ENCODE data around the gene FAM83G.

Gene FAM83G

DNA sequence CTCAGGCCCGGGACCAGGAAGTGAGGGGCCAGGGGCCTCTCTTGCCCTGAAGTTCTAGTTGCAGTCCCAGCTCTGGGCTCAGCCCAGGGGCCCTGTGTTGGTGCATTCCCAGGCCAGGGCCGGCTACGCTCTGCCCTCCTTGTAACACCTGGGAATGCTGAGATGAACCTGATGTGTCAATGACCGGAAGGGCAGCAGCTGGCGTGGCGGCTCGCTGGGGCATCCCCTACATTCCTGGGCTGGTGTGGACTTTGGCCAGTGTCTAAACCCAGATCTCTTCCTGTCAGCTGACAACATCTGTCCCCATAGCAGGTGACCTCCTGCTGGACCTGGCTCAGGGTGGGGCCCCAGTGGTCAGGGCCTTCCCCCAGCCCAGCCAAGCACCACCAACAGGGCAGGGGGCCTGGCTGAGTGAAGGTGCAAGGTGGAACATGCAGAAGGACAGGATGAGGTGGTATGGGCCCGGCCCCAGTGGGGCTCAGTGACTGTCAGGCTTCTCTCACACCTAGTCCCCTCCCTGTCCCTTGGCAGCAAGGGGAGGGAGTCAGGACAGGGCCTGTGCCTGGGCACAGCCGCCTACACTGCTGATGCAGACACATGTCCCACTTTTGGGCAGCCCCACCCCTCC, 15.9 kb downstream of the FAM83G start:
- DNase-seq (ENCODE audit: low read depth): no peak

DNA sequence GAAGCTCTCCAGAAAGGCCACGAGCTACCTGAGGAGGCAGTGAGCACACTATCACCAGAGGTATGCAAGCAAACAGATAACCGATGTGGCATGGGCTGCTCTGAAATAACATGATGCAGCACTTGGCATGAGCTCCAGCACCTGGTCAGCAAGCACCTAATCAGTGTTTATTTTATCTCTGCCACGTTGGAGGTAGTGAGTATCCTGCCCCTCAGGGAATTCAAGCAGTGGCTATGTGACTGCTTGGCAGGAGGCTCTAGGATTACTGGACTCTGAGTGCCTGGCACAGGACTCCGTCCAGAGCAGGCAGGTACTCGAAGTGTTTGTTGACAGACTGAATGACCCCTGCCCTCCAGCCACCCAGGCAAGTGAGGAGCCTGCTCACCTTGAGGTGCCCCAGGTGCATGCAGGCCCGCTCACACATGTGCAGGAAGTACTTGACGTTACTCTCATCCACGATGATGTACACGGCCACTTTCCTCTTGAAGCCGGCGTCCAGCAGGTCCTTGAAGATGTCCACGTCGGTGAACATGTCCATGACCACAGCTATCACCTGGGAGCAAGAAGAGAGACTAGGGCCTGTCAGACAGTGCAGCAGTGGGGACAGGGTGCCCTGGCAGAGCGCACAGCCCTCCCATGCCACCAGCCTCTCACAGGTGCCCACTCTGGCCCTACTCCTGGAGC, 16.6 kb downstream of the FAM83G start:
- DNase-seq (ENCODE audit: low read depth): no peak

DNA sequence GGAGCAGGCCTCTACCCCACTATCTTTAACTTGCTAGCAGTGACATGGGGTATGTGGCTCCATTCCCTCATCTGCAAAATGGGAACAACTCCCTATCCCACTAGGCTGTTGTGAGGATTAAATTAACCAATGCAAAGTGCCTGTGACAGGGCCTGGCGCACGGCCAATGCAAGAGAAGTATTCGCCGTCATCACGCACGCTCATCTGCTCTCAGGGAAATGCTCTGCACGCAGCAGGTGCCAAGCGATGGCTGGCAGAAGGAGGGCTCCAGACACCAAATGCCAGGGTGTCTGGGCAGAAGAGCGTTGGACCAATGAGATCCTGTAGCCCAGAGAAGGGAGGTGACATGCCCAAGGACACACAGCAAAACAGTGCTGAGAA, 17.3 kb downstream of the FAM83G start:
- DNase-seq (ENCODE audit: low read depth): no peak

DNA sequence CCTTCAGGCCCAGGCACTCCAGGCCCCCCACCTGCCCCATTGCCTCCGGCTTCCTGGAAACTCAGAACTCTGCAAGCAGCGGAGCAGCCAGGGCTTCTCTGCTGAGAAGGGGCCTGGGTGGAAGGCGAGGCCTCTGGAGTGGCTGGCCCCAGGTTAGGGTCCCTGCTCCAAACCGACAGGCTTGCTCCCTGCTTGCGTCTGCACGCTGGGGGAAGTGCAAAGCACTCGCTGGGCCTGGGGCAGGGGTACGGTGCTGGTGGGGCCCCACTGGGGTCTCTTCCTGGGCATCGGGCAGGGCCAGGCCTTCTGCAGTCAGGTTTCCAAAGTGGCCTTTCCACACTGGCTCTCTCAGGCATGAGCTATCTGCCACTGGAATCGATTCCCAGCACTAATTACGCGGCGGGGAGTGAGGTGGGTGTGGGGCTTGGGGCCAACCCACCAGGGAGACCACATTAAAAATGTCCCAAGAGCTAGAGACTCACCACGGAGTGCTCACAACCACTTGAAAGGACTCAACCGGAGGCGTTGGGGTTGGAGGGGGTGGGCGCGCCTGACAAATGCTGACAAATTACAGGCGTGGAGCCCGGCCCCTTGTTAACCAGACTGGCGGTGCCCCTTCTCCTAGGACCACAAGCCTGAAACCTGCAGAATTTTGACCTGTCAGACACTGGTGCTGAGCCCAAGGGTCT, 17.9 kb downstream of the FAM83G start:
- no peak for DNase-seq (ENCODE audit: low read depth)

DNA sequence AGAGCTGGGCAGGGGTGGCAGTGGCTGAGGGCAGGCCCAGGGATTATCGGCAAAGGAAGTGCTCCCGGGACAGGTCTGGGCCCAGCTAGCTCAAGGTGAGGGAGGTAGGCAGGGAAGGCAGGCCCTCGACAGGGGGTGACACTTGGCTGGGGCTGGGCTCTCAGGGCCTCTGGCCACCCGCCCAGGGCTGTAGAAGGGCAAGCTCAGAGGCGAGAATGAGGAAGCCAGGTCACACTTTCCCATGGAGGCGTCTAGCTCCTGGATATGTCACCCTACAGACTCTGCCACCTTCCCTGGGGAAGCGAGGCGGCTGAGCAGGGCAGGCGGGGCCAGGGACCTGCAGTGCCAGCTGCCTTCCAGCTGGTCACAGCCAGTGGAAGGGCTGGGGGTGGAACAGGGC, 19.1 kb downstream of the FAM83G start:
- DNase-seq (ENCODE audit: low read depth): no peak

DNA sequence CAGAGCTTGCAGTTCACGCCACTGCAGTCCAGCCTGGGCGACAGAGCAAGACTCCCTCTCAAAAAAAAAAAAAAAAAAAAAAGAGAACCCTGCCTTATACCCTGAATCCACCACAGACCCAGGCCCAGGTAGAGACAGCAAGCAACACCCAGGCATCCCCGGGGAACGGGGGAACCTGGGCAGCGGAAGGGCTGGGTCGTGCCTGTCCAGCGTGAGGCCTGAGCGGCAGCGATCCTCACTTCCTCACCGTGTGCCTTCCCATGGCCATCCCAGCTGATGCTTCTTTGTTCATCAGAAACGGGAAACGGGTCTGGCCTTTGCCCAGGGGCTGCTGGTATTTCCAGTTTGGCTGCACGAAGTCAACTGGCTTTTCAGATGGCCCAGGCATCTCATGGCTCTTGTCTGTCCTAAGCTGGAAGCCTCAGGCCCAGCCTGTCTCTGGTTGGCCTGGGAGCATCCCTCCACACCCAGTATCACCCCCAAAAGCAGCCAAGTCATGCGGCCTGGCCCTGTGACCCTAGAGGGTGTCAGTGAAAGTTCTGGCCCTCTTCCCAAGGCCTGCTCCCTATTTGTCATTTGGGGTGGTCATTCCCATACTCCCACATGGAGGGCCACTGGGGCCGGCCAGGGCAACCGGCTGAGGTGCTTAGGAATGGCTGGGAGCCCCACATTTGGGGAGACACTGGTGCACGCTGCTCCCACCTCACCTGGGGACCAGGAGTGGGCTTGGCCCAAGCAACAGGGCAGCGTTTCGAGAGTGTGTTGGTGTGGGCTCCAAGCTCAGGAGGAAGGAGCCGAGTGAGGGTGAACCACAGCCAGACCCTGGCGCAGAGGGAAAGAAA, 20.1 kb downstream of the FAM83G start:
- no peak for DNase-seq (ENCODE audit: low read depth)

DNA sequence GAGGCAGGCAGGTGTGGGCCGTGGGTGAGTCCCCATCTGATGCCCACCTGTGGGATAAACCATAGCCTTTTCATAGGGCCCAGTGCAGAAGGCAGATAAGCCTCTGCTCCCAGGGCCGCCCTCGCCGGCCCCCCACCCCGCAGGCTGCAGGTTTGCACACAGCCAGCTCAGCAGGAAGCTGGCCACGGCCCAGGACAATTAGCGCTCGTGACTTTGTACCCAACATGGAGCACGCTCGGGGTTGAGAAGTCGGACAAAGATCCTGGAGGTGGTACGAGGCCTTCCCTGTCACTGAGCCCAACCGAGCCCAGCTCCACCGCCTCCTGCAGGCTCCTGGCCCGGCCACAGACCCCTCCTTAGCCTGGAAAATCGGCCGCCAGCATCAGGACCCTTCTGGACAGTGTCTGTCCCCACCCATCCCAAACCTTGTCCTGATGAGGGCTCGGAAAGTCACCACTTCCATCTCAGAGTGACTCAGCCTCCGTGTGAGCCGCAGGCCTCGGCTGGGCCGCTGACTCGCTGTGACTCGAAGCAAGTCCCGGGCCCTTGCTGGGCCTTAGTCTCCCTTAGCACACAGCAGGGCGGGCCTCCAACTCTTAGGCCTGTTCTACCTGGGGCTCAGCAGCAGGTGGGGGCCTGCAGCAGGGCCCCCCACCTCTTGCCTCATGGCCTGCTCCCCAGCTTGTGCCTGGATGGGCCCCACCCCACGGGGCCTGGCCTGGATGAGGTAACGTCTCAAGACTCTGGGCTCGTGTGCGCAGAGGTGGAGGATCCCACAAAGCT, 22.7 kb downstream of the FAM83G start:
- no peak for DNase-seq (ENCODE audit: low read depth)

DNA sequence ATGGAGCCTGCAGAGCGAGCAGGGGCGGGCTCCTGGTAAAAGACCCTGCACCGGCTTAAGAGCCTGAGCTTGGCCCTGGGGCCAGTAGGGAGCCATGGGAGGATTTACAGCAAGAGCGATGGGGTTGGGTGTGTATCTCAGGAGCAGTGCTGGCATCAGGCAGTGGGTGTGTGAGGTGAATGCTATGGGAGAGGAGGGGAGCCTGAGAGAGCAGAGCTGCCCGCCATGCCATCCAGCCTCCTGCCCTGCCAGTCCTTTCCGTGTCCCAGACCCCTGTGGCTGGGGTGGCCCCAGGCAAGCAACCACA, 23.3 kb downstream of the FAM83G start:
- DNase-seq (ENCODE audit: low read depth): no peak

DNA sequence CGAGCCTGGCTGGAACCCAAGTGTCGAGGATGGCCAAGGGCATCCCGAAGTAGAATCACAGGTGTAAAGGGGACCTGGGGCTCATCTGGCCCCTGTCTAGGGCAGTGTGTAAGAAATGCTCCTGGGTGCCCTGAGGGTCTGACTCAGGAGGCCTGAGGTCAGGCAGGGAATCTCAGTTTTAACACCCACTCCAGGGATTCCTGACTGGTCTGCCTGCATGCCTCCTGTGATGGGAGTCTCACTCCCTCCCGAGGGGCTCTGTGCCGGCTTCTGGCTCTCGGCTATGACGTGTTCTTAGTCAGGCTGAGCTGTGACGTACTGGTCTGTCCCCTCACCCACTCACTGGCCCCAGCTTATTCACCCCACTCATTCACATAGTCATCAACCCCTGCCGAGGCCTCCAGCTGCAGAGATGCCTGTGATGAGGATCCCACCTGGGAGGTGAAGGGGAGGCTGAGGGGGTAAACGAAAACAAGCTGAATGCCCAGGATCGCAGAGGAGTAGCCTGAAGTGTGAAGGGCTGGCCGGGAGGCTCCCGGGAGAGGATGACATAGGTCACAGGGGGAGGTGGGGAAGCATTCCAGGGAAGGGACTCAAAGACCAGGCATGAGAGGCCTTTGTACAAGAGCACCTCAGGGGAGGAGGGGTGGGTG, 23.8 kb downstream of the FAM83G start:
- no peak for DNase-seq (ENCODE audit: low read depth)

DNA sequence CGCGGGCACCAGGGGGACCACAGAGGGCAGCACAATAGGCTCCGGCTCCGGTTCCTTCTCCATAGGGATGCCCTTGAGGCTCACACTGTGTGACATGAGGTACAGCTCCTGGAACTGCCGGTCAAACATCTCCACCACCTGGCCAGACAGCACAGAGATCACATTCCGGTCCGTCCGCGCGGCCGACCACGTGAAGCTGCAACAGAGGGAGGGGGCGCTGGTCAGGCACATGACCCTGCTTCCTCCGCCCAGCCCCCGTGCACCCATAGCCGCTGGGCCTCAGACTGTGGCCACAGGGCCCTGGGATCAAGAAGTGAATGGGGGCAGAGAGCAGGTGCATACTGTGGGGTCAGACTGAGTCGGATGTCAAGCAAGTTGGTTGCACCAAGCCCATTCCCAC, 25.9 kb downstream of the FAM83G start:
- no peak for DNase-seq (ENCODE audit: low read depth)

DNA sequence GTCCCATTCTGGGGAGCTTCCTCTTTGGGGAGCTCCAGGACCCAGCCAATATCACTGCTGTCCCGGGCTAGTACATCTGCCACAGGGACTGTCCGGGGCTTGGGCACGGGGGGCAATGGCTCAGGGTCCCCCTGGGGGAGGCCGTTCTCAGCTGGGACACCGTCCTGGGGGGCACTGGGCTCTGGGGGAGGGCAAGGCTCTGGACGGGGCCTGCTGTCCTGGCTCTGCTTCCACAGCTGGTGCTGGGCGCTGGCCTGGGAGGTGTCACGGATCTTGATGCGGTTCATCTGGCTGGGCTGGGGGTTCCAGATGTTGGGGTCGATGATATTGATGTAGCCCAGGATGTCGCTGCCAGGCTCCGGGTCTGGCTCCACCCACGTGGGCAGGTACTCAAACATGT, 26.5 kb downstream of the FAM83G start:
- DNase-seq (ENCODE audit: low read depth): no peak

DNA sequence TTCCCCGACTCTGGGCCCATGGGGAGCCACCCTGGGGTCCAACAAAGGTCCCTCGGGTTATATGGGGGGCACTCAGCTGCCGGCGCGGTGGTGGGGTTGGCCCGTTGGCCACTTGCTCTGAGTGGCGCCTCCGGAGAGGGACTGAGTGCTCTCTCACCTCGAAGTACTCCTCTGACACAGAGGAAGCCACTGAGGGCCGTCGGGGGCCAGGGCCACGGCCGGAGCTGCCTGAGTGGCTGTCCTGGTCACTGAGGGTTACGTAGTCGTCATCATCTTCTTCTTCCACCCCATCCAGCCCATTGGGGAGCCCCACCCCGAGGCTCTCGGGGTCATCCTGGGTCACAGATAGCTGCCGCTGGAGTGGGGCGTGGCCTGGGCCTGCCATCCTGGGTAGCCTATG, 26.9 kb downstream of the FAM83G start:
- DNase-seq (ENCODE audit: low read depth): no peak

DNA sequence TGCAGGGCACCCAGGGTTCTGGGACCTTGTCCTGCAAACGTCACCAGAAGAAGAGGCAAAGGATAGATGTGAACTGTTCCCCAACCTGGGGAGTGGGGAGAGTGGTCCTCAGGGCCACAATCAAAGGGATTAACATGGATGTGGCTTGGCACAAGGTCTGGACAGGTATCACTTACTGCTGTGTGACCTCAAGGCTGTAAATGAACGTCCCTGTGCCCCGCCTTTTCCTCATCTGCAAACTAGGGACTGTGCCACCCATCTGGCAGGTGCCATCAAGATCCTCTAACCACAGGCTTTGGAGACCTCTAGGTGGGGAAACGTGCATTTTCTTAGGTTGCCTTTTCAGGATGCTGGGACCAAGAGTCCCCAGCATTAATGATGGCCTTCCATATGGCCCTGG, 27.5 kb downstream of the FAM83G start:
- no peak for DNase-seq (ENCODE audit: low read depth)

DNA sequence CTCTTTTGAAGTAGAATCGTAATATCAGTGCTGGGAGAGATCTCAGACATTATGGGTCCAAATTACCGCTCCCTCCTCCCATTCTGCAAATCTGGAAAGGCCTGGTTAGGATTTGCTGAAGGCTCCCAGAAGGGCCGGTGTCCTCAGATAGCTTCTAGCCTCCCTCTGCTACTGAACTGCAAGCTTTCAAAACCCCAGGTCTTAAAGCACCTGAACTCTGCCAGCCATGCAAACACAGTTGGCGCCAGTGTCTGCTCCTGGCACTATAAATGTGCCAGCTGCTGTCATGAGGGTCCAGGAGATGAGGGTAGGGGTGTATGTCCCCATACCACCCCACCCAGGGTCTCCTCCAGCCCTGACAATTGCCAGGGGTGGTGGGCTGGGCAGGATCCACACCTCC, 28.4 kb downstream of the FAM83G start:
- DNase-seq (ENCODE audit: low read depth): no peak

DNA sequence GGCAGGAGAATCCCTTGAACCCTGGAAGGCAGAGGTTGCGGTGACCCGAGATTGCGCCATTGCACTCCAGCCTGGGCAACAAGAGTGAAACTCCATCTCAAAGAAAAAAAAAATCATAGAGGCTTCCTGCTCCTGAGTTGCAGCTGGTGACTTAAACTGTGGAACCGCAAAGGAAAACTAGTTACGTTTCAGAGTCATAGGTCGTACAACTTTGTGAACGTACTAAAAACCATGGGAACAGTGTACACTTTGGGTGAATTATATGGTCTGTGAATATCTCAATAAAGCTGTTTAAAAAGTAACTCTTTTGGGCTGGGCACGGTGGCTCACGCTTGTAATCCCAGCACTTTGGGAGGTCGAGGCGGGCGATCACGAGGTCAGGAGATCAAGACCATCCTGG, 29.0 kb downstream of the FAM83G start:
- DNase-seq (ENCODE audit: low read depth): no peak

DNA sequence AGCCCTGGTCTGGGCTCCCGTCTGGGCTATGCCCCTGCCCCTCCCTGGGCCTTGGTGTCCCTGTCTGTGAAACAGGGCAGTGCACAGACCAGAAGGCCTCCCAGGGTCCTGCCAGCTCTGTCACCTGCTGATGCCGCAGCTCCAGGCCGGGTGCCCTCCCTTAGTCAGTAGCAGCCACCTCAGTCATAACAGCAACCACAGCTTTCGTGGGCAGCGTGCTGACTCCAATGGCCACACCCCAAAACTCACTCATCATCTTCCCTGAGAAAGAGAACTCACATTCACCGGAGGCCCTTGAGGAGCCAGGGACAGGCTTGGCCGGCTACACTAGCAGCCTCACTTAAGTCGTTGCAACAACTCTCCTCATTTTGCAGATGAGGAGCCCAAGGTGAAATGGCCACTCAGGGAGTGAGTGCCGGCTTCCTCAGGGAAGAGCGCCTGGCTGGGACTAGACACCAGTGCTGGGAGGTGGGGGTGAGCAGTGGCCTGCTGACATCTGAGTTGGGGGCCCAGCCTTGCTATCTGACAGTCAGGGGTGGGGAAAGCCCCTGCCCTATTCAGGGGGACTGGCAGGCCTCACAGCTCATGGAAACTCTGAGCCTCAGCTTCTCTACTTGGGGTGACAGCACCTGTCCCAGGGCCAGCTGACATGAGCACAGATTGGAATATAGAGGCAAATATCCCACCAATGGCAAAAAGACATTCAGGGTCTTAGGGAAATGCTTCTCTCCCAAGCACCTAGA, 30.0 kb downstream of the FAM83G start:
- DNase-seq (ENCODE audit: low read depth): no peak

DNA sequence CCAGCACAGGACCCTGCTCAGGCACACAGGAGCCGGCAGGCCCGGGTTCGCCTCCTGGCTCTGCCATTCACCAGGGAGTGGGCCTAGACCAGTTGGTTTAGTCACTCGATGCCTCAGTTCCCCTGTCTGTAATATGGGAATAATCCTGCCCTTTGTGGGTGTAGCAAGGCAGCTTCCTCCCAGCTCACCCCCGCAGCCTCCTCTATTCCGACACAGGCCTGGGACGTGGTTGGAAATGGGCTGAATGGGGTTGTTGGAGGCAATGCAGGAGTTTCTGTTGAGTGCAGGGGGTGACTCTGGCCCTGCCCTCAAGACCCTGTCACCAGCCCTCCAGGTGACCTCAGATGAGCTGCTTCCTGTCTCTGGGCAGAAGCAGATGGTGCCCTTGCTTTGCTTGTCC, 32.8 kb downstream of the FAM83G start:
- no peak for DNase-seq (ENCODE audit: low read depth)

DNA sequence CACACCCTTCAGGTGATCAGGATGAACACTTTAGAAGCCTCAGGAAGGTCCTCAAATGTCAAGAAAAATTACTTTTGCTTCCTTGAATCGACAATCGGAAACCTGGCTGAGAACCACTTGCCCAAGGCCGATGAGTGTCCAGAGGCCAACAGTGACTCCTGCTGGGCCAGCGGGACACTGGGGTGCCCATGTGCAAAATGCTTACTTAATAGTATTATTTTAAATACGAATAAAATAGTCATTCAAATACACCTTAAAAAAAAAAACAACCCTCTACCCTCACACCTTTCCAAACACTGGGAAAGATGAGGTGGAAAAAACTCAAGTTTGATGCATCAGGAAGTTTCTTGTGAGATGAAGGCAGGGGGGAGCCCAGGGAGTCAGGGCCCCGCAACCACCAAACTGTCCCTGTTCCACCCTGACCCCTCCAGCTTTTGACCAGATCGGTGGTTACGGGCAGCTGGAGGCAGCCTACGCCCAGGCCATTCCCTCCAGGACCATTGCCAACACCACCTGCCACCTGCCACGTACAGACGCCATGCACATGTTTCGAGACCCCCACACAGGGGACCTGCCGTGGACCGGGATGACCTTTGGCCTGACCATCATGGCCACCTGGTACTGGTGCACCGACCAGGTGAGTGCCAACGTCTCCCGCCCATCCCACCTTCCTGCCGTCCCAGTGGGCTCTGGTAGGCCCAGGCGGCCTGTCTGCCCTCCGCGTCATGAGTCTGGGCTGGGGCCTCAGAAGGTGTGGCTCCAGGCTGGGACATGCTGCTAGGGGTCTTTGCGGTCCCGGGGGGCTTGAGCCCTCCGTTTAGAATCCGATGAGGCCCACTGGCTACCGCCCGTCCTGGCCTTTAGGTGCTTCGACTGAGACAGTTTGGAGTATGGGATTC, 33.7 kb downstream of the FAM83G start:
- DNase-seq (ENCODE audit: low read depth): no peak

DNA sequence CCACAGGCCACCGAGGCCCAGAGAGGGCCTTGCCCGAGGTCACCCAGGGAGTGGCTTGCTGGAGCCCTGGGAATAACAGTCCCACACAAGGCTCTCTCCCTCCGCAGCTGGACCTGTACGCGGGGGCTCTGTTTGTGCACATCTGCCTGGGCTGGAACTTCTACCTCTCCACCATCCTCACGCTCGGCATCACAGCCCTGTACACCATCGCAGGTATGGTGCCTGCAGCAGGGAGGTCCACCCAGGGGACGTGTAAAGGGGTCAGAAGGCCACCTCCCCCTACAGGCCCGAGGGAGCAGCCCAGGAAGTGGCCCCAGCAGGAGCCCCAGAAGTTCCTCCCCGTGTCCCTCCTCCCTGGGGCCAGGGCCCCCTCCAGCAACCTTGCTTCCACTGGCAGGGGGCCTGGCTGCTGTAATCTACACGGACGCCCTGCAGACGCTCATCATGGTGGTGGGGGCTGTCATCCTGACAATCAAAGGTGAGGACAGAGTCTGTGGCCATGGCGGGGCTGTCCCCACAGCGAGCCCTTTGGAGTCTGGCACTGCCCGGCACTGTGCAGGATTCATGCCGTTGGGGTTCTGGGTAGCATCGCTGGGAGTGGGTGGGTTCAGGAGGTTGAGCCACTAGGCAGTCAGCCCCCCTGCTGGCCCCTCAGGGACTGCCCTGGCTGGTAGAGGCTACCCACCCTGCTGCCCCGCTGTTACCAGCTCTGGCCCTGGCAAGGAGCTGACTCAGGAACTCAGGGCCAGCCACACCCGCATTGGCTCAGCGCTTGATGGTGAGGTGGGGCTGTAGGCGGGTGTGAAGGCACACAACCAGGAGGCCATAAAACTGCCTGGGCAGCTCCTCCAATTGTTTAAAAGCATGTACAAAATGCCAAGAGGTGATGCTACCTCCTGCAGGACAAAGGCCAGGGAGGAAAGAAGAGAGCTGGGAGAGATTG, 35.3 kb downstream of the FAM83G start:
- no peak for DNase-seq (ENCODE audit: low read depth)

Measured in stimulated activated CD8-positive, alpha-beta memory T cell treated with anti-CD3 and anti-CD28 coated beads, Interleukin-4, amount 100 ng/mL, for 24 hours (primary cell).